ENCODE measurements around the gene H1-8.

H1-8 gene

GRCh38 chr3:129574206-129574605, 31.2 kb downstream of the H1-8 start:
- H3K27ac Mint-ChIP-seq, result no peak overlapping the region
- H3K4me3 Mint-ChIP-seq, result no peak overlapping the region
- CTCF ChIA-PET, result no interaction called here
- no peak for DNase-seq
- H3K4me1 Mint-ChIP-seq, result peaks cover 25% of the 10 kb centered on the region
- H3K9me3 Mint-ChIP-seq, result no peaks in the 10 kb centered on the region
- peaks cover 4% of the 10 kb centered on the region for H3K27me3 Mint-ChIP-seq
- no peaks in the 10 kb centered on the region for H3K36me3 Mint-ChIP-seq

- Mint-ChIP-seq H3K27ac (peak overlapping the region; percentile 38), H3K4me1 (peaks cover 25% of the 10 kb centered on the region), H3K4me3 (no peak overlapping the region), H3K27me3 (peaks cover 4% of the 10 kb centered on the region), H3K36me3 (no peaks in the 10 kb centered on the region), H3K9me3 (no peaks in the 10 kb centered on the region)
- CTCF ChIA-PET, result no interaction called here
- no peak for DNase-seq
Measured at GRCh38 chr3:129575233-129575996, 32.4 kb downstream of the H1-8 start.

- H3K4me3 Mint-ChIP-seq, result no peak overlapping the region
- H3K27ac Mint-ChIP-seq, result peak overlapping the region; percentile 87
- H3K36me3 Mint-ChIP-seq, result no peaks in the 10 kb centered on the region
- CTCF ChIA-PET, result interaction anchor here (0.9 kb wide), 1 partner anchor 86 kb away, joined by 3 read pairs; no protein-coding TSS in a partner anchor
- H3K4me1 Mint-ChIP-seq, result peaks cover 25% of the 10 kb centered on the region
- H3K27me3 Mint-ChIP-seq, result peaks cover 4% of the 10 kb centered on the region
- H3K9me3 Mint-ChIP-seq, result no peaks in the 10 kb centered on the region
- DNase-seq, result no peak
Measured at GRCh38 chr3:129575997-129576384, 33.0 kb downstream of the H1-8 start.

DNA sequence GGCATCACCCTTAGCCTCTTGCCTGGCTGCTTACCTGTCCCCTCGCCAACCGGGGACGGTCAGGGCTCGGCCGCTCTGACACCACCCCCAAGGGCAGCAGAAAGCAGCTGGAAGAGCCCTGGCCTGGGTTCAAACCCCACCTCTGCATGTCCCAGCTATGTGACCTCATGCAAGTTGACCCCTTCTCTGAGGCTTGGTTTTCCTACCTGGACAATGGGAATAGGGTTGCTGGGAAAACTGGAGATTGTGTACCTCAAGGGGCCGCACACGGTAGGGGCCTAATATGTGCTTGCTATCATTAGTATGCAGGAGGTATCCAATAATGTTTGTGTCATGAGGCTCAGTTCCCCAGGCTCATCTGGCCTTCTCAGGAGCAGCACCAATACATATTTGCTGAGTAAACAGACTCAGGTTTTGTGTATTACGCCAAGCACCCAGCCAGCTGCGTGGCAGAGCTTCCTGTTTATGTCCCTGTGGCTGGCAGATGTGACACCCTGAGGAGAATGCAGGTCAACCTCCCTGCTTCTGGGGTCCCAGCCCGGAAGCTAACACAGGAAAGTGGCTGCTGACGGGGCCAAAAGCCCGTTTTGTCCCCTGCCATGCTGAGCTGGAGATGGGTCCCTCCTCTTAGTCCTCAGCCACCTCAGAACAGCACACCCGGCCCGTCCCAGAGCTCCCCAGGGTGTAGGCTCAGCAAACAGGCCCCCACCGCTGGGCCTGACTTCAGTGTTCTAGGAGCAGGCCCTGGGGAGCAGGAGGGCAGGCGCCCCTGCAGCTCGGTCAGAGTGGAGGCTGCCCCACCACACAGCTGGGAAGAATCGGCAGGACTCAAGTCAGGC, 33.8 kb downstream of the H1-8 start:
- H3K27ac Mint-ChIP-seq, result peak overlapping the region; percentile 87
- no peaks in the 10 kb centered on the region for H3K36me3 Mint-ChIP-seq
- peak; percentile 72 for DNase-seq
- CTCF ChIA-PET, result interaction anchor here (0.9 kb wide), 1 partner anchor 87 kb away, joined by 3 read pairs; no protein-coding TSS in a partner anchor
- H3K4me3 Mint-ChIP-seq, result no peak overlapping the region
- no peaks in the 10 kb centered on the region for H3K9me3 Mint-ChIP-seq
- H3K27me3 Mint-ChIP-seq, result peaks cover 6% of the 10 kb centered on the region
- peaks cover 25% of the 10 kb centered on the region for H3K4me1 Mint-ChIP-seq

- Mint-ChIP-seq H3K9me3 (no peaks in the 10 kb centered on the region), H3K4me3 (no peak overlapping the region), H3K4me1 (peaks cover 25% of the 10 kb centered on the region), H3K36me3 (no peaks in the 10 kb centered on the region), H3K27me3 (peaks cover 12% of the 10 kb centered on the region), H3K27ac (no peak overlapping the region)
- CTCF ChIA-PET, result no interaction called here
- DNase-seq, result no peak
Measured at GRCh38 chr3:129577366-129577765, 34.4 kb downstream of the H1-8 start.

DNA sequence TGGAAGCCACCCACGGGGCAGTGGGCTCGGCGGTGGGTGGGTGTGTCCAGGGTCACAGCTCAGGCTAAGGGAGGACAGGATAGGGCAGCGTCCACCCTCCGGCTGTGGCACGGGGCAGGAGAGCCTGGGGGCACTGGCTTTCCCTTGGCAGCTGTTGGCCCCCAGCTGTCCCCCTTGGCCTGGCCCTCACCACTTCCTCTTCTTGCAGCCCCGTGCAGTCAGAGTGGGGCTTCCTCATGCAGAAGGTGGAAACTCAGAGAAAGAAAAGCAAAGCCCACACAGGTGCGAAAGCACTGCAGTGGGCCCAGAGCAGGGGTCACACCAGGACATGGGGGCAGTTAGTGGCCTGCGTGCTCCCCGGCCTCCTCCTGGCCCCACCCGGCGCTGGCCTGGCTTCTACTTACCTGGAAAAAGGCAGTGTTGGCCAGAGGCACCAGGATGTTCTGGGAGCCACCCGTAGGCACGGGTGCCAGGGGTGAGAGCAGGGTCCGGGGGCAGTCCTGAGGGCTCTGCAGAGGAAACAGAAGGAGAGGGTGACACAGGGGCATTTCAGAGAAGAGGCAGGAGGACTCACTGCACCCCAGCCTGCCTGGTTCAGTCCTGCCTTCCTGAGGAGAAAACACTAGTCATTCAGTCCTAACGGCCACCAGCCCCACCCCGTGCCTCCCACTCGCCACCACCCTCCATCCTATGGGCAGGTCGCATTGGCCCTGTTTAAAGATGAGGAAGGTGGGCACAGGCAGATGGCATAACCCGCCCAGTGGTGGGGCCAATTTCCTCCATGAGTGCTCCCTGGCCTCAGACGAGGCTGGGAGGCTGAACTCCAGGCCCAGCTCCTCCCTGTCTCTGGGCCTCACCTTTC, 35.2 kb downstream of the H1-8 start:
- H3K27me3 Mint-ChIP-seq, result peaks cover 17% of the 10 kb centered on the region
- no peaks in the 10 kb centered on the region for H3K36me3 Mint-ChIP-seq
- H3K4me3 Mint-ChIP-seq, result no peak overlapping the region
- peak overlapping the region; percentile 64 for H3K27ac Mint-ChIP-seq
- CTCF ChIA-PET, result no interaction called here
- no peaks in the 10 kb centered on the region for H3K9me3 Mint-ChIP-seq
- H3K4me1 Mint-ChIP-seq, result peaks cover 25% of the 10 kb centered on the region
- no peak for DNase-seq

DNA sequence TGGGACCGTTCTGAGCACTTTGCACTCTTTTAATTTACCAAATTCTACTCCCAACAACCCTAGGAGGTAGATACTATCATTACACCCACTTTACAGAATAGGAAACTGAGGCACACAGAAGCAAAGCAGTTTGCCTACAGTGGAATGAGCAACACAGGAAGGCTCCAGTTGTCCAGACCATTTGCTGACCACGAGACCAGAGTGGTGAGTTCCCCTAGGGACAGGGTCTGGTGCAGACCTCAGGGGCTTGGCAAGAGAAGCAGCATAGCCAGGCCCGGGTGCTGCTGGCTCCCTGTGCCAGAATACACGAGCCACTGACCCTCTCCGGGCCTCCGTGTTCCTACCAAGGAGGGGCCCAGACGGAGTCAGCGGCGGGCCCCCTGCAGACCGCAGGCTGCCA, 37.0 kb downstream of the H1-8 start:
- H3K9me3 Mint-ChIP-seq, result no peaks in the 10 kb centered on the region
- H3K27me3 Mint-ChIP-seq, result peaks cover 13% of the 10 kb centered on the region
- CTCF ChIA-PET, result no interaction called here
- DNase-seq, result no peak
- no peaks in the 10 kb centered on the region for H3K36me3 Mint-ChIP-seq
- no peak overlapping the region for H3K4me3 Mint-ChIP-seq
- H3K4me1 Mint-ChIP-seq, result peaks cover 25% of the 10 kb centered on the region
- no peak overlapping the region for H3K27ac Mint-ChIP-seq

DNA sequence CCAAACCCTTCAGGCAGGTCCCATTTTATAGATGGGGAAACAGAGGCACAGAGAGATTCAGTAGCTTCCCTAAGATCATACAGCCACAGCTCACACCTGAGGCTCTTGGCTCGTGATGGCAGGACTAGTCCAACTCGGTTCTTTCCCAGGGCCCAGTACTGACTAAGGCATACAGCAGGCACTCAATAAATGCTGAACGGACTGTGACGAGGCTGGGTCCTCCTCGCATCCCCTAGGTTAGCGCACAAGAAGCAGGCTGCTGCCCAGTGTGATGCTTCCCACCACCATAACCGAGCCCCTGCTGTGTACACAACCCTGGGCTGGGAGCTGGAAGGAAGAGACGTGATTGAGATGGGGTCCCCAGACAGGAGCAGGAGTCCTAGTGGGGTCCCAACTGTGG, 38.6 kb downstream of the H1-8 start:
- H3K4me3 Mint-ChIP-seq, result no peak overlapping the region
- peaks cover 12% of the 10 kb centered on the region for H3K4me1 Mint-ChIP-seq
- H3K27me3 Mint-ChIP-seq, result peaks cover 24% of the 10 kb centered on the region
- no peak for DNase-seq
- H3K9me3 Mint-ChIP-seq, result no peaks in the 10 kb centered on the region
- CTCF ChIA-PET, result no interaction called here
- H3K27ac Mint-ChIP-seq, result no peak overlapping the region
- no peaks in the 10 kb centered on the region for H3K36me3 Mint-ChIP-seq

GRCh38 chr3:129582799-129583198, 39.8 kb downstream of the H1-8 start:
- Mint-ChIP-seq H3K4me1 (peaks cover 4% of the 10 kb centered on the region), H3K27ac (no peak overlapping the region), H3K4me3 (no peak overlapping the region), H3K36me3 (no peaks in the 10 kb centered on the region), H3K27me3 (peaks cover 34% of the 10 kb centered on the region), H3K9me3 (no peaks in the 10 kb centered on the region)
- CTCF ChIA-PET, result no interaction called here
- no peak for DNase-seq

- Mint-ChIP-seq H3K27me3 (peaks cover 39% of the 10 kb centered on the region), H3K4me1 (peaks cover 2% of the 10 kb centered on the region), H3K27ac (no peak overlapping the region), H3K36me3 (no peaks in the 10 kb centered on the region), H3K9me3 (no peaks in the 10 kb centered on the region), H3K4me3 (no peak overlapping the region)
- CTCF ChIA-PET, result no interaction called here
- DNase-seq, result no peak
Measured at GRCh38 chr3:129583289-129583688, 40.3 kb downstream of the H1-8 start.

GRCh38 chr3:129584631-129585030, 41.7 kb downstream of the H1-8 start:
- CTCF ChIA-PET, result no interaction called here
- Mint-ChIP-seq H3K9me3 (no peaks in the 10 kb centered on the region), H3K27me3 (peaks cover 49% of the 10 kb centered on the region), H3K4me1 (no peaks in the 10 kb centered on the region), H3K4me3 (no peak overlapping the region), H3K27ac (no peak overlapping the region), H3K36me3 (no peaks in the 10 kb centered on the region)
- no peak for DNase-seq

GRCh38 chr3:129585949-129586657, 43.1 kb downstream of the H1-8 start:
- no peak overlapping the region for H3K4me3 Mint-ChIP-seq
- no peak overlapping the region for H3K27ac Mint-ChIP-seq
- peaks cover 62% of the 10 kb centered on the region for H3K27me3 Mint-ChIP-seq
- no peaks in the 10 kb centered on the region for H3K9me3 Mint-ChIP-seq
- no peaks in the 10 kb centered on the region for H3K36me3 Mint-ChIP-seq
- CTCF ChIA-PET, result no interaction called here
- no peaks in the 10 kb centered on the region for H3K4me1 Mint-ChIP-seq
- no peak for DNase-seq

DNA sequence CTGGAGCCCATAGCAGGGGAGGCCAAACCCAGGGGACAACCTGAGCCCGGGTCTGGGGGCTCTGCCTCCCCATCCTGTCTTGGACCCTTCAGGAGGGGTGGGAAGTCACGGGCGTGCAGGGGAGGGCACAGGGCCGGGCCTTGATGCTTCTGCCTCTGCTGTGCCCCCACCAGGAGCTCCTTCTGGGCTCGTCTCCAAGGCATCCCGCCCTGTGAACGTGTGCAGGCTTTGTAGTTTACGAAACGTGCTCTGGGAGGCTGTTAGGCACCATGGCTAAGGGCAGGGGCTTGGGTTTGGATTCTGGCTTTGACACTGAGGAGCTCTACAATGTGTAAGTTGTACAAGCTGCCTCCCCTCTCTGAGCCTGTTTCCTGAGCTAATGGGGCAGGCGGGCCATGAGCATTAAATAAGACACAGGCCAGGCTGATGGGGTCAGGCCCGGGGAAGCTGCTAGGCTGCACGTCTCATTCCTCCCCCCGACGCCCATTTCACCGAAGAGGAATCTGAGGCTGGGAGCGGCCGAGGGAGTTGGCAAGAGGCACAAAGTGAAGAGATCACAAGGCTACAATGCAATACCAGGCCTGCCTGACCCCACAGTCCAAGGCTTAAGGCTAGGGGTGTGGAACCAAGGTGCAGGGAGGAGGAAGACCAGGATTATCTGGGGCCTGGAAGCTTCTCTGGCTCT, 43.9 kb downstream of the H1-8 start:
- Mint-ChIP-seq H3K27ac (no peak overlapping the region), H3K4me3 (no peak overlapping the region), H3K36me3 (no peaks in the 10 kb centered on the region), H3K9me3 (no peaks in the 10 kb centered on the region), H3K27me3 (peaks cover 67% of the 10 kb centered on the region), H3K4me1 (no peaks in the 10 kb centered on the region)
- CTCF ChIA-PET, result no interaction called here
- no peak for DNase-seq

All from activated naive CD4-positive, alpha-beta T cell treated with anti-CD3 and anti-CD28 coated beads, Interleukin-2, amount 10 ng/mL, durations not matched to agents 7 days and 5 days (primary cell).